HEK293T (cell line): ENCODE data around the gene GALNT2.

Source experiments
- CTCF ChIA-PET: fragments of 350-600 bp; formaldehyde crosslinking; extraction: SDS; loops from one replicate; lab custom pipeline; 2021; ENCODE audit warnings: antibody characterized with exemption, inconsistent platforms; lab: Yijun Ruan, JAX
- POLR2A ChIA-PET: fragments of 350-600 bp; formaldehyde crosslinking; extraction: SDS; loops from one replicate; lab custom pipeline; 2020; ENCODE audit warnings: antibody characterized with exemption, inconsistent platforms; lab: Yijun Ruan, JAX
- DNase-seq: peaks from one replicate; pipeline ENCODE4 v3.0.0; 2012; ENCODE audit warnings: mixed read lengths; ENCODE audit errors: extremely low spot score
- ARNT ChIP-seq: fragments of 450-650 bp; IDR thresholded peaks from 2 replicates; pipeline ENCODE4 v1.6.1; 2017; ENCODE audit warnings: mild to moderate bottlenecking
- BHLHE40 ChIP-seq: fragments of 450-650 bp; IDR thresholded peaks from 2 replicates; pipeline ENCODE4 v1.6.1; 2016; ENCODE audit warnings: mild to moderate bottlenecking, moderate library complexity, borderline replicate concordance
- CTBP1 ChIP-seq: fragments of 450-650 bp; IDR thresholded peaks from 2 replicates; pipeline ENCODE4 v1.6.1; 2016; ENCODE audit warnings: borderline replicate concordance
- ELF4 ChIP-seq: fragments of 450-650 bp; IDR thresholded peaks from 2 replicates; pipeline ENCODE4 v1.6.1; 2017; ENCODE audit warnings: antibody characterized with exemption
- FOXA1 ChIP-seq: fragments of 450-650 bp; IDR thresholded peaks from 2 replicates; pipeline ENCODE4 v1.6.1; 2016; ENCODE audit warnings: mild to moderate bottlenecking
- FOXK2 ChIP-seq: fragments of 450-650 bp; IDR thresholded peaks from 2 replicates; pipeline ENCODE4 v1.6.1; 2016; ENCODE audit warnings: mild to moderate bottlenecking
- FOXM1 ChIP-seq: fragments of 450-650 bp; IDR thresholded peaks from 2 replicates; pipeline ENCODE4 v1.6.1; 2017; ENCODE audit warnings: mild to moderate bottlenecking, borderline replicate concordance
- HDGF ChIP-seq: fragments of 450-650 bp; IDR thresholded peaks from 2 replicates; pipeline ENCODE4 v1.6.1; 2017; ENCODE audit warnings: antibody characterized with exemption, borderline replicate concordance
- L3MBTL2 ChIP-seq: fragments of 450-650 bp; conservative IDR thresholded peaks from 2 replicates; pipeline ENCODE4 v1.6.1; 2016; ENCODE audit warnings: mild to moderate bottlenecking
- LEF1 ChIP-seq: fragments of 450-650 bp; IDR thresholded peaks from 2 replicates; pipeline ENCODE4 v1.6.1; 2017; ENCODE audit warnings: mild to moderate bottlenecking, borderline replicate concordance
- NFRKB ChIP-seq: fragments of 450-650 bp; IDR thresholded peaks from 2 replicates; pipeline ENCODE4 v1.6.1; 2016; ENCODE audit warnings: mild to moderate bottlenecking, moderate library complexity
- SP1 ChIP-seq: fragments of 450-650 bp; IDR thresholded peaks from 2 replicates; pipeline ENCODE4 v1.6.1; 2017
- SUZ12 ChIP-seq: fragments of 450-650 bp; IDR thresholded peaks from 2 replicates; pipeline ENCODE4 v1.6.1; 2016; ENCODE audit warnings: mild to moderate bottlenecking
- TARDBP ChIP-seq: fragments of 450-650 bp; IDR thresholded peaks from 2 replicates; pipeline ENCODE4 v1.6.1; 2016
- ZNF384 ChIP-seq: fragments of 450-650 bp; IDR thresholded peaks from 2 replicates; pipeline ENCODE4 v1.6.1; 2016
- TF ChIP-seq, protein P1 (sequence below): fragments of 450-650 bp; IDR thresholded peaks from 2 replicates; pipeline ENCODE4 v1.6.1; 2016

Gene GALNT2

DNA sequence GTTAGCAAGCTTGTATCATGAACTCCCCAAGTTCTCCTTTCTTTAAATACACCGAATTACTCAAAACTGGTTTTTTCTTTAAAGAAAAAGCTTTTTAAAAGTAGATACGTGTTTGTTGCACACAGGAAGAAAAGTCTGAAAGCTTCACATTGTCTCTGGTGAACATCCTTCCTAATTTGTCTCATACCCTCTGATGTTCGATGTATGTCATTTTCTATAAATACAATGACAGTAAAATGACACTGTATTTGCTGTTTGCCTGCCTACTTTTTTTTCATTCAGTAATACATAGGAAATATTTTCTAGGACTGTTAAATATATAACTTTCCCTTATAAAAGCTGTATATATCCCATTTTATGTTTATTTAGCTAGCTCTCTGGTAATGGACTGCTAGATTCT, 153.9 kb downstream of the GALNT2 start:
- ChIA-PET CTCF (interaction anchor here (1.0 to 2.4 kb wide), 3 partner anchors 10 to 11 kb away, joined by 3 to 13 read pairs (median 4); no protein-coding TSS in a partner anchor), POLR2A (interaction anchor here (1.2 kb wide), 1 partner anchor 9 kb away, joined by 3 read pairs; no protein-coding TSS in a partner anchor)
- TF ChIP-seq SUZ12 (no peak), TARDBP (no peak), NFRKB (no peak), HDGF (no peak), ELF4 (no peak), FOXA1 (no peak), FOXK2 (no peak), ZNF384 (no peak), CTBP1 (no peak), LEF1 (no peak), FOXM1 (no peak), BHLHE40 (no peak)
- TF ChIP-seq, protein P1, sequence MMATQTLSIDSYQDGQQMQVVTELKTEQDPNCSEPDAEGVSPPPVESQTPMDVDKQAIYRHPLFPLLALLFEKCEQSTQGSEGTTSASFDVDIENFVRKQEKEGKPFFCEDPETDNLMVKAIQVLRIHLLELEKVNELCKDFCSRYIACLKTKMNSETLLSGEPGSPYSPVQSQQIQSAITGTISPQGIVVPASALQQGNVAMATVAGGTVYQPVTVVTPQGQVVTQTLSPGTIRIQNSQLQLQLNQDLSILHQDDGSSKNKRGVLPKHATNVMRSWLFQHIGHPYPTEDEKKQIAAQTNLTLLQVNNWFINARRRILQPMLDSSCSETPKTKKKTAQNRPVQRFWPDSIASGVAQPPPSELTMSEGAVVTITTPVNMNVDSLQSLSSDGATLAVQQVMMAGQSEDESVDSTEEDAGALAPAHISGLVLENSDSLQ: no peak
- DNase-seq: no peak

GRCh38 chr1:230222678-230223077, 155.6 kb downstream of the GALNT2 start:
- POLR2A ChIA-PET: no interaction called here

DNA sequence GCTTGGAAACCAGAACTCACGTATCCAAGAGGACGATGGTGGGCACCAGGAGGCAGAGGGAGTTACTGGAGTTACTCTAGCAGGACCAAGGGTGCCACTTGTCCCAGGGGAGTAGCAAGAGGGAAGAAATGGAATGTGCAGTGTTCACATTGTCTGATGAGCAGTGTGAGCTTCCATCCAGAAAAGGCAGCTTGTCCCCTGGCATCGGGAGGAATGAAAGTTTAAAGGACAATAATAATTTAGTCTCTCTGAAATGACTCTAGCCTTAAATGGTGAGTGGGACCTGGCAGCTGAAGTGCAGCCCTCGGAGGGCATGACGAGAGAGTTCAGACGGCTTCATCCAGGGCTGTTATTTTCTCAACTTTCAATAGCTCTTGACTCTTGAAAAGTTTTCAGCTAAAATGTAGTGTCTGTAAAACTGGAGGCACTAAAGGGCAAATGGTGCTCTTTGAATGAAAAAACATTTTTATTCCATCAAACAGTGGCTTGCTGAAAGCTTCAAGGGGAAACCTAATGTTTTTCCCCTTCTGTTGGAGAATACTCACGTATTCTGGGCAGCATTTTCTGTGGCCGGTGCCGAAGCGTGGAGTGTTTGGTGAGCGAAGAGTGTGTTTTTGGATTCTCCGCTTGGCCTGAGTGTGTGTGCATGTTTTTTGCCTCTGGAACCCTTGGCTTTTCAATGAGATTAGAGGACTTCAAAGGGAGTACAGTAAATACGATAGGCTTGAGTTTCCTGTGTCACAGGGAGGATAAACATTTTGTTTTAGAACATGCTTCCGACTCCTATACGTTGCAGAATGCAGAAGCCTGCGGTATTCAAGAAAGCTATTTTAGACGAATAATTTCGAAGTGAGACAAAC, 157.3 kb downstream of the GALNT2 start:
- no peak for TF ChIP-seq SUZ12
- no peak for TF ChIP-seq CTBP1
- TF ChIP-seq BHLHE40: no peak
- no peak for TF ChIP-seq ELF4
- TF ChIP-seq FOXK2: no peak
- no peak for TF ChIP-seq FOXM1
- TF ChIP-seq HDGF: no peak
- TF ChIP-seq SP1: no peak
- no peak for TF ChIP-seq ZNF384
- no peak for TF ChIP-seq LEF1
- TF ChIP-seq, protein P1: no peak
- TF ChIP-seq NFRKB: no peak
- TF ChIP-seq L3MBTL2: no peak
- no peak for TF ChIP-seq FOXA1
- no peak for TF ChIP-seq TARDBP
- no peak for TF ChIP-seq ARNT
- ChIA-PET CTCF (no interaction called here), POLR2A (interaction anchor here (1.0 kb wide), 1 partner anchor 19 kb away, joined by 4 read pairs; no protein-coding TSS in a partner anchor)
- DNase-seq: no peak

More at GRCh38 chr1:230222678-230223077, 155.6 kb downstream of the GALNT2 start:
- CTCF ChIA-PET: interaction anchor here (0.6 to 2.4 kb wide), 6 partner anchors 9 to 124 kb away, joined by 3 to 13 read pairs (median 4); no protein-coding TSS in a partner anchor
- DNase-seq: peak; percentile 45
- TF ChIP-seq HDGF: no peak
- no peak for TF ChIP-seq ARNT
- no peak for TF ChIP-seq L3MBTL2
- TF ChIP-seq NFRKB: no peak
- TF ChIP-seq ZNF384: no peak
- no peak for TF ChIP-seq ELF4
- TF ChIP-seq SUZ12: no peak
- no peak for TF ChIP-seq FOXM1
- TF ChIP-seq BHLHE40: no peak
- TF ChIP-seq, protein P1: no peak
- TF ChIP-seq SP1: no peak
- TF ChIP-seq CTBP1: no peak
- no peak for TF ChIP-seq FOXK2
- no peak for TF ChIP-seq LEF1
- no peak for TF ChIP-seq FOXA1
- TF ChIP-seq TARDBP: no peak

DNA sequence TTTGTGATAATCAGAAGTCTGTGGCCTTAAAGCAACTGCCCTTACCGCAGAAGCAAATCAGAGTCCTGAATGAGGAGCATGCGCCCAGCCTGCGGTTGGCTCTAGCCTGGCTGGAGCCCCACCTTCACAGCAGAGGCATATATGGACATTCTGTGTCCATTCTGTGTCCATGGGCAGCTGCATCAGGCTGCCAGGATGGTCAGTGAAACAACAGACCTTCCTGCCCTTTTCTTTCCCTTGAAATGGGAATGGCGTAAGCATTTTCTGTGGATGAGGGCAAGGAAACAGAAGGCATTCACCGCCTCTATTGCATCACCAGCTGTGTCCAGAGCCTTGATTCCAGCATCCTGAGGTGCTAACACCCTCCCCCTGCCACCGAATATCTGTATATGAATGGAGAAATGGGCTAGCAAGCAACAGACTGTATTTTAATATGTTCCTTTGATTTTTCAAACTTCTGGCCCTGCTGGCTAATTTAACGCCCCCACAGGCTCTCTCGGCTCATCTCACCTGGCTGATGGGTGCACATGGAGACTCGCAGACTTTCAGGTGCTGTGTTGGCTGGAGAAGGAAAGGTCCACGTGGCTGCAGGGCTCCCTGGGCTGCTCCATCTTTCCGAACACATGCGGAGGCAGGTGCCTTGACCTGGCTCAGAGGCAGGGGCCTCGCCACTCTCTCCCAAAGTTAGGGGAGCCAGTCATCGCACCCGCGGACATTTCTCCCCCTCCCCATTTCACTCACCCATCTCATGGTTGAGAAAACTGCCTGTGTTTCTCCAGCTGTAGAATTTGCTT, 159.2 kb downstream of the GALNT2 start:
- ChIA-PET POLR2A (no interaction called here), CTCF (no interaction called here)
- TF ChIP-seq, protein P1: no peak
- TF ChIP-seq FOXK2 (no peak), LEF1 (no peak), FOXM1 (no peak), CTBP1 (no peak), HDGF (no peak)
- no peak for DNase-seq
